ENCODE measurements around the gene KLF13.

- TF ChIP-seq, protein P1, sequence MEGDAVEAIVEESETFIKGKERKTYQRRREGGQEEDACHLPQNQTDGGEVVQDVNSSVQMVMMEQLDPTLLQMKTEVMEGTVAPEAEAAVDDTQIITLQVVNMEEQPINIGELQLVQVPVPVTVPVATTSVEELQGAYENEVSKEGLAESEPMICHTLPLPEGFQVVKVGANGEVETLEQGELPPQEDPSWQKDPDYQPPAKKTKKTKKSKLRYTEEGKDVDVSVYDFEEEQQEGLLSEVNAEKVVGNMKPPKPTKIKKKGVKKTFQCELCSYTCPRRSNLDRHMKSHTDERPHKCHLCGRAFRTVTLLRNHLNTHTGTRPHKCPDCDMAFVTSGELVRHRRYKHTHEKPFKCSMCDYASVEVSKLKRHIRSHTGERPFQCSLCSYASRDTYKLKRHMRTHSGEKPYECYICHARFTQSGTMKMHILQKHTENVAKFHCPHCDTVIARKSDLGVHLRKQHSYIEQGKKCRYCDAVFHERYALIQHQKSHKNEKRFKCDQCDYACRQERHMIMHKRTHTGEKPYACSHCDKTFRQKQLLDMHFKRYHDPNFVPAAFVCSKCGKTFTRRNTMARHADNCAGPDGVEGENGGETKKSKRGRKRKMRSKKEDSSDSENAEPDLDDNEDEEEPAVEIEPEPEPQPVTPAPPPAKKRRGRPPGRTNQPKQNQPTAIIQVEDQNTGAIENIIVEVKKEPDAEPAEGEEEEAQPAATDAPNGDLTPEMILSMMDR (IDR thresholded peaks at IDR 0.05): no peak
- TF ChIP-seq ELK1 (IDR thresholded peaks at IDR 0.05; ENCODE audit: low read depth, low read length): no peak
Observed at GRCh38 chr15:31341071-31341470, 14.4 kb downstream of the KLF13 start.

Data from A549 (cell line).